Dendritic cell treated with granulocyte-macrophage colony-stimulating factor and Interleukin-4, amounts not matched to agents 40 ng/mL and 50 ng/mL, for 4 days (primary cell): ENCODE results near the gene RAD51B.
A peak's percentile ranks its signal among the peaks of the same experiment; 100 is the strongest.

Experiments used
- H3K27ac Mint-ChIP-seq: one replicate; pipeline ENCODE4 v1.8.0; 2022; ENCODE audit warnings: mild to moderate bottlenecking, mixed read lengths
- H3K27me3 Mint-ChIP-seq: one replicate; pipeline ENCODE4 v1.8.0; 2022; ENCODE audit warnings: mild to moderate bottlenecking, mixed read lengths
- H3K36me3 Mint-ChIP-seq: one replicate; pipeline ENCODE4 v1.8.0; 2022; ENCODE audit warnings: low read depth, mixed read lengths
- H3K4me1 Mint-ChIP-seq: one replicate; pipeline ENCODE4 v1.8.0; 2022; ENCODE audit warnings: low read depth, mixed read lengths
- H3K4me3 Mint-ChIP-seq: one replicate; pipeline ENCODE4 v1.8.0; 2022; ENCODE audit warnings: mild to moderate bottlenecking, moderate library complexity, mixed read lengths
- H3K9me3 Mint-ChIP-seq: one replicate; pipeline ENCODE4 v1.8.0; 2022; ENCODE audit warnings: mixed read lengths
- intact Hi-C: fragments of 100-400 bp; cut with micrococcal nuclease; formaldehyde crosslinking; loops from one replicate; pipeline ENCODE4 v1.15.0; 2022

RAD51B gene

GRCh38 chr14:68583548-68584280, 764.1 kb downstream of the RAD51B start:
- Mint-ChIP-seq H3K9me3 (no peaks in the 10 kb centered on the region), H3K4me3 (no peak overlapping the region), H3K36me3 (no peaks in the 10 kb centered on the region), H3K27me3 (peaks cover 7% of the 10 kb centered on the region), H3K4me1 (peaks cover 30% of the 10 kb centered on the region), H3K27ac (peak overlapping the region; percentile 14)
- intact Hi-C loops: no loop called here

GRCh38 chr14:68584786-68585185, 765.2 kb downstream of the RAD51B start:
- peak overlapping the region; percentile 2 for H3K27ac Mint-ChIP-seq
- H3K4me3 Mint-ChIP-seq: no peak overlapping the region
- H3K9me3 Mint-ChIP-seq: no peaks in the 10 kb centered on the region
- H3K27me3 Mint-ChIP-seq: peaks cover 7% of the 10 kb centered on the region
- peaks cover 27% of the 10 kb centered on the region for H3K4me1 Mint-ChIP-seq
- intact Hi-C loops: no loop called here
- H3K36me3 Mint-ChIP-seq: no peaks in the 10 kb centered on the region

GRCh38 chr14:68585690-68586089, 766.1 kb downstream of the RAD51B start:
- H3K9me3 Mint-ChIP-seq: no peaks in the 10 kb centered on the region
- H3K36me3 Mint-ChIP-seq: no peaks in the 10 kb centered on the region
- intact Hi-C loops: no loop called here
- peaks cover 23% of the 10 kb centered on the region for H3K4me1 Mint-ChIP-seq
- peak overlapping the region; percentile 35 for H3K27ac Mint-ChIP-seq
- H3K4me3 Mint-ChIP-seq: no peak overlapping the region
- peaks cover 7% of the 10 kb centered on the region for H3K27me3 Mint-ChIP-seq

GRCh38 chr14:68586896-68587751, 767.5 kb downstream of the RAD51B start:
- H3K36me3 Mint-ChIP-seq: no peaks in the 10 kb centered on the region
- no peak overlapping the region for H3K27ac Mint-ChIP-seq
- H3K27me3 Mint-ChIP-seq: peaks cover 7% of the 10 kb centered on the region
- no peaks in the 10 kb centered on the region for H3K9me3 Mint-ChIP-seq
- H3K4me1 Mint-ChIP-seq: peaks cover 23% of the 10 kb centered on the region
- intact Hi-C loops: no loop called here
- H3K4me3 Mint-ChIP-seq: no peak overlapping the region

GRCh38 chr14:68587931-68588330, 768.4 kb downstream of the RAD51B start:
- Mint-ChIP-seq H3K9me3 (no peaks in the 10 kb centered on the region), H3K27me3 (peaks cover 7% of the 10 kb centered on the region), H3K36me3 (no peaks in the 10 kb centered on the region), H3K4me1 (peaks cover 23% of the 10 kb centered on the region), H3K27ac (no peak overlapping the region), H3K4me3 (no peak overlapping the region)
- intact Hi-C loops: no loop called here

- Mint-ChIP-seq H3K27me3 (peaks cover 5% of the 10 kb centered on the region), H3K4me3 (no peak overlapping the region), H3K9me3 (no peaks in the 10 kb centered on the region), H3K27ac (peak overlapping the region; percentile 54), H3K4me1 (peaks cover 40% of the 10 kb centered on the region), H3K36me3 (no peaks in the 10 kb centered on the region)
- intact Hi-C loops: no loop called here
Observed at GRCh38 chr14:68589447-68590200, 770.0 kb downstream of the RAD51B start.

- H3K27me3 Mint-ChIP-seq: peaks cover 5% of the 10 kb centered on the region
- no peak overlapping the region for H3K27ac Mint-ChIP-seq
- H3K4me1 Mint-ChIP-seq: peaks cover 40% of the 10 kb centered on the region
- H3K4me3 Mint-ChIP-seq: no peak overlapping the region
- no peaks in the 10 kb centered on the region for H3K36me3 Mint-ChIP-seq
- H3K9me3 Mint-ChIP-seq: no peaks in the 10 kb centered on the region
- intact Hi-C loops: no loop called here
Observed at GRCh38 chr14:68590201-68590522, 770.6 kb downstream of the RAD51B start.

GRCh38 chr14:68591786-68592185, 772.2 kb downstream of the RAD51B start:
- intact Hi-C loops: no loop called here
- Mint-ChIP-seq H3K4me3 (no peak overlapping the region), H3K9me3 (no peaks in the 10 kb centered on the region), H3K4me1 (peaks cover 49% of the 10 kb centered on the region), H3K27ac (peak overlapping the region; percentile 15), H3K36me3 (no peaks in the 10 kb centered on the region), H3K27me3 (peaks cover 2% of the 10 kb centered on the region)

- Mint-ChIP-seq H3K9me3 (no peaks in the 10 kb centered on the region), H3K4me1 (peaks cover 57% of the 10 kb centered on the region), H3K36me3 (no peaks in the 10 kb centered on the region), H3K27ac (peak overlapping the region; percentile 83), H3K27me3 (no peaks in the 10 kb centered on the region), H3K4me3 (no peak overlapping the region)
- intact Hi-C loops: no loop called here
Observed at GRCh38 chr14:68592948-68593556, 773.5 kb downstream of the RAD51B start.

- Mint-ChIP-seq H3K27me3 (no peaks in the 10 kb centered on the region), H3K4me1 (peaks cover 66% of the 10 kb centered on the region), H3K27ac (peak overlapping the region; percentile 83), H3K4me3 (no peak overlapping the region), H3K36me3 (no peaks in the 10 kb centered on the region), H3K9me3 (no peaks in the 10 kb centered on the region)
- intact Hi-C loops: no loop called here
Observed at GRCh38 chr14:68593806-68594536, 774.4 kb downstream of the RAD51B start.

- peaks cover 66% of the 10 kb centered on the region for H3K4me1 Mint-ChIP-seq
- H3K9me3 Mint-ChIP-seq: no peaks in the 10 kb centered on the region
- no peaks in the 10 kb centered on the region for H3K27me3 Mint-ChIP-seq
- no peaks in the 10 kb centered on the region for H3K36me3 Mint-ChIP-seq
- H3K4me3 Mint-ChIP-seq: no peak overlapping the region
- intact Hi-C loops: loop anchor here (5.0 kb wide), 1 partner anchor 87 kb away; no protein-coding TSS in a partner anchor
- H3K27ac Mint-ChIP-seq: peak overlapping the region; percentile 83
Observed at GRCh38 chr14:68594737-68595380, 775.3 kb downstream of the RAD51B start.

- peaks cover 68% of the 10 kb centered on the region for H3K4me1 Mint-ChIP-seq
Observed at GRCh38 chr14:68596211-68596610, 776.6 kb downstream of the RAD51B start.

GRCh38 chr14:68596701-68597100, 777.1 kb downstream of the RAD51B start:
- no peaks in the 10 kb centered on the region for H3K36me3 Mint-ChIP-seq
- H3K27me3 Mint-ChIP-seq: no peaks in the 10 kb centered on the region
- H3K4me1 Mint-ChIP-seq: peaks cover 73% of the 10 kb centered on the region
- H3K27ac Mint-ChIP-seq: peak overlapping the region; percentile 96
- no peak overlapping the region for H3K4me3 Mint-ChIP-seq
- no peaks in the 10 kb centered on the region for H3K9me3 Mint-ChIP-seq
- intact Hi-C loops: loop anchor here (5.0 kb wide), 1 partner anchor 86 kb away; no protein-coding TSS in a partner anchor

More at GRCh38 chr14:68596211-68596610, 776.6 kb downstream of the RAD51B start:
- Mint-ChIP-seq H3K27me3 (no peaks in the 10 kb centered on the region), H3K27ac (peak overlapping the region; percentile 96), H3K9me3 (no peaks in the 10 kb centered on the region), H3K36me3 (no peaks in the 10 kb centered on the region), H3K4me3 (no peak overlapping the region)
- intact Hi-C loops: loop anchor here (5.0 kb wide), 1 partner anchor 86 kb away; no protein-coding TSS in a partner anchor
